ENCODE measurements around the gene AIG1. TPM values are rescaled to one million over a fixed set of nuclear protein-coding genes. Genes with fewer than 3 reads are reported as not detected.
A peak's percentile ranks its signal among the peaks of the same experiment; 100 is the strongest.

Gene AIG1
- total and polyA plus RNA-seq, 7 experiments from 2014 or later, result 6.8 to 21.8 (median 10.5) TPM

DNA sequence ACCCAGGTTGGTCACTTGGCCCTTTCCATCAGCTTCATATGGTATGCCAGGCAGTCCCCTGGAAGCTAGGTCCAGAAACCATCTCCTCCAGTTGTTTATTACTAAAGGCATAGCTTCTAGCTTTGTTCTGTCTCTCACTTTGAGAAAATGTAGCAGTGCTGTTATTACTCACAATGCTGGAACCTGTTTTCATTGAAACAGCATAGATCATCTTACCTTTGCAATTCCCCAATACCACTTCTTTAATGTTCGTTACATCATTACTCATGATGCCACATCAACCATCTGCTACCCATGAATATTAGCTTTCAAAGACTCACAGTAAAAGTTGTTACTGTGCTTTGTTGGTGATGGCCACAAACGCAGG, 301.5 kb downstream of the AIG1 start:
- Mint-ChIP-seq H3K27ac (no peak overlapping the region), H3K4me3 (no peak overlapping the region), H3K36me3 (no peaks in the 10 kb centered on the region), H3K27me3 (peaks cover 0 to 8% (median 0%) of the 10 kb centered on the region in 5 donors), H3K9me3 (peaks cover 0 to 2% (median 0%) of the 10 kb centered on the region in 11 donors), H3K4me1 (no peaks in the 10 kb centered on the region)
- Histone ChIP-seq H3K4me3 (ENCODE audit: low read length) (no peak overlapping the region), H3K9me3 (ENCODE audit: control insufficient read depth in 2 of 3, low read length in 3 of 3) (no peaks in the 10 kb centered on the region), H3K27ac (ENCODE audit: low read depth, low read length) (no peak overlapping the region), H3K4me1 (ENCODE audit: control insufficient read depth in 2 of 2, insufficient read depth in 2 of 2, low read length in 2 of 2) (no peaks in the 10 kb centered on the region), H3K36me3 (ENCODE audit: control insufficient read depth in 2 of 3, insufficient read depth in 3 of 3, low read length in 3 of 3) (no peaks in the 10 kb centered on the region), H3K27me3 (ENCODE audit: control insufficient read depth in 2 of 2, insufficient read depth in 2 of 2, low read length in 2 of 2) (no peaks in the 10 kb centered on the region)
- CTCF ChIA-PET, result no interaction called here
- ATAC-seq (no peak), DNase-seq (no peak)
- POLR2A ChIA-PET, result no interaction called here
- intact Hi-C loops (cut with micrococcal nuclease), result no loop called here

DNA sequence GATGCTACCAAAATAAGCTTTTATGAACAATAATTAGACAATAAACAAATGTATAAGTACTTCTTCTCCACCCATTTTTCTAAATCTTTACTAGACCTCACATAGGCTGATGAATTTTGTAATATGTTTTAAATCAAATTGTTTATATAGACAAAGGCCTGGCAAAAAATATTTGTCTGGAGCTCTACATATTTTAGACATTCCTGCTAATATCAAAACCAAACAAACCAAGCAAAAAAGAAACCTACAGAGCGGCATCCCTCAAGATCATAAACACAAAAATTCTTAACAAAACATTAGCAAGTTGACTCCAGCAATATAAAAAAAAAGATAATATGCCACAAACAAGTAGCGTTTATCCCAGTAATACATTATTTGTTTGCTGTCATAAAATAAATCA, 302.6 kb downstream of the AIG1 start:
- POLR2A ChIA-PET, result no interaction called here
- Mint-ChIP-seq H3K36me3 (no peaks in the 10 kb centered on the region), H3K27me3 (peaks cover 0 to 6% (median 0%) of the 10 kb centered on the region in 5 donors), H3K9me3 (peaks cover 0 to 2% (median 0%) of the 10 kb centered on the region in 11 donors), H3K4me3 (no peak overlapping the region), H3K27ac (no peak overlapping the region), H3K4me1 (no peaks in the 10 kb centered on the region)
- Histone ChIP-seq H3K4me1 (ENCODE audit: control insufficient read depth in 2 of 2, insufficient read depth in 2 of 2, low read length in 2 of 2) (no peaks in the 10 kb centered on the region), H3K27ac (ENCODE audit: low read depth, low read length) (no peak overlapping the region), H3K4me3 (ENCODE audit: low read length) (no peak overlapping the region), H3K36me3 (ENCODE audit: control insufficient read depth in 2 of 3, insufficient read depth in 3 of 3, low read length in 3 of 3) (no peaks in the 10 kb centered on the region), H3K9me3 (ENCODE audit: control insufficient read depth in 2 of 3, low read length in 3 of 3) (no peaks in the 10 kb centered on the region), H3K27me3 (ENCODE audit: control insufficient read depth in 2 of 2, insufficient read depth in 2 of 2, low read length in 2 of 2) (no peaks in the 10 kb centered on the region)
- ATAC-seq (no peak), DNase-seq (no peak)
- intact Hi-C loops (cut with micrococcal nuclease), result no loop called here
- CTCF ChIA-PET, result no interaction called here

DNA sequence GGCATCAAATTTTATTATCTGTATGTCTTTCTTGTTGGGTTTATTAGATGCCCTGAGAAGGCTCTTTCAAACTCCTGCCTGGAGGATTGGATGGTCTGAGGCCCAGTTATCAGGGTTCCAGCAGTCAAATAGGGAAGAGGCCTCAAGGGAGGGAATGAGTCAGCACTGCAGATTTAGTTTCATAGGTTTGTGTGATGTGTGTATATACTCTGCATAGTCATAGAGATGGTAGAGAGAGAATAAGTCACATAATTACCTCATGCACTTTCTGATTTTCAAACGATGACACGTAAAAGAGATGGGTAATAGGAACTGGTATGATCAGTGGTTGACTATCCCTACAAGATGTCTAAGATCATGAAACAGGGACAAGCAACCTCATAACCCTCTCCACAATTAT, 307.7 kb downstream of the AIG1 start:
- Histone ChIP-seq H3K9me3 (ENCODE audit: control insufficient read depth in 2 of 3, low read length in 3 of 3) (no peaks in the 10 kb centered on the region), H3K27me3 (ENCODE audit: control insufficient read depth in 2 of 2, insufficient read depth in 2 of 2, low read length in 2 of 2) (no peaks in the 10 kb centered on the region), H3K27ac (ENCODE audit: low read depth, low read length) (no peak overlapping the region), H3K4me3 (ENCODE audit: low read length) (no peak overlapping the region), H3K4me1 (ENCODE audit: control insufficient read depth in 2 of 2, insufficient read depth in 2 of 2, low read length in 2 of 2) (no peaks in the 10 kb centered on the region), H3K36me3 (ENCODE audit: control insufficient read depth in 2 of 3, insufficient read depth in 3 of 3, low read length in 3 of 3) (no peaks in the 10 kb centered on the region)
- intact Hi-C loops (cut with micrococcal nuclease), result no loop called here
- no peak for ATAC-seq
- no peak overlapping the region for H3K27ac Mint-ChIP-seq
- POLR2A ChIA-PET, result no interaction called here
- no peaks in the 10 kb centered on the region for H3K4me1 Mint-ChIP-seq
- H3K36me3 Mint-ChIP-seq, result no peaks in the 10 kb centered on the region
- CTCF ChIA-PET, result interaction anchor here (0.7 kb wide), 1 partner anchor 595 kb away, joined by 4 read pairs; no protein-coding TSS in a partner anchor
- no peak overlapping the region for H3K4me3 Mint-ChIP-seq
- no peaks in the 10 kb centered on the region for H3K9me3 Mint-ChIP-seq
- no peak for DNase-seq
- H3K27me3 Mint-ChIP-seq, result peaks cover 0 to 5% (median 0%) of the 10 kb centered on the region in 5 donors

DNA sequence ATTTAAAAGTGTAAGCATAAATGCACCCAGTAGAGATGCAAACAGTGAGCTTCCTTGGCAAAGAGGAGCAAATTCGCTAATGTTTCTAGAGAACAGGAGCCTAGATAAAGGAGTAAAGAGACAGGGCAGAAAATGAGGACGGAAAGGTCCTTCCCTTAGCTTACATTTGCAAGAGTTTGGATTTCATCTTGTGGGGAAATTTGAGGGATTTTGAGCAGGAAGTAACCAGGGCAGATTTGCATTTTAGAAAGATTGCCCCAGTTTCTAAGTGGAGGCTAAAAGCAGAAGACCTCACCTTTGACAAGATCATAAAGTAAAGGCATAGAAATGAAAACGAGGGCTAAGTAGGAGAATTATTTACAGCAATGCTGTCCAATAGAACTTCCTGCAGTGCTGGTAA, 309.3 kb downstream of the AIG1 start:
- H3K4me1 Mint-ChIP-seq, result no peaks in the 10 kb centered on the region
- no peaks in the 10 kb centered on the region for H3K9me3 ChIP-seq (ENCODE audit: control insufficient read depth in 2 of 3, low read length in 3 of 3)
- H3K27ac Mint-ChIP-seq, result no peak overlapping the region
- CTCF ChIA-PET, result no interaction called here
- H3K36me3 Mint-ChIP-seq, result no peaks in the 10 kb centered on the region
- no peaks in the 10 kb centered on the region for H3K4me1 ChIP-seq (ENCODE audit: control insufficient read depth in 2 of 2, insufficient read depth in 2 of 2, low read length in 2 of 2)
- peaks cover 0 to 5% (median 2%) of the 10 kb centered on the region in 5 donors for H3K27me3 Mint-ChIP-seq
- no peak overlapping the region for H3K27ac ChIP-seq (ENCODE audit: low read depth, low read length)
- no peaks in the 10 kb centered on the region for H3K9me3 Mint-ChIP-seq
- ATAC-seq (no peak), DNase-seq (no peak)
- intact Hi-C loops (cut with micrococcal nuclease), result no loop called here
- POLR2A ChIA-PET, result no interaction called here
- H3K4me3 Mint-ChIP-seq, result no peak overlapping the region
- H3K36me3 ChIP-seq (ENCODE audit: control insufficient read depth in 2 of 3, insufficient read depth in 3 of 3, low read length in 3 of 3), result no peaks in the 10 kb centered on the region
- H3K27me3 ChIP-seq (ENCODE audit: control insufficient read depth in 2 of 2, insufficient read depth in 2 of 2, low read length in 2 of 2), result no peaks in the 10 kb centered on the region
- H3K4me3 ChIP-seq (ENCODE audit: low read length), result no peak overlapping the region

DNA sequence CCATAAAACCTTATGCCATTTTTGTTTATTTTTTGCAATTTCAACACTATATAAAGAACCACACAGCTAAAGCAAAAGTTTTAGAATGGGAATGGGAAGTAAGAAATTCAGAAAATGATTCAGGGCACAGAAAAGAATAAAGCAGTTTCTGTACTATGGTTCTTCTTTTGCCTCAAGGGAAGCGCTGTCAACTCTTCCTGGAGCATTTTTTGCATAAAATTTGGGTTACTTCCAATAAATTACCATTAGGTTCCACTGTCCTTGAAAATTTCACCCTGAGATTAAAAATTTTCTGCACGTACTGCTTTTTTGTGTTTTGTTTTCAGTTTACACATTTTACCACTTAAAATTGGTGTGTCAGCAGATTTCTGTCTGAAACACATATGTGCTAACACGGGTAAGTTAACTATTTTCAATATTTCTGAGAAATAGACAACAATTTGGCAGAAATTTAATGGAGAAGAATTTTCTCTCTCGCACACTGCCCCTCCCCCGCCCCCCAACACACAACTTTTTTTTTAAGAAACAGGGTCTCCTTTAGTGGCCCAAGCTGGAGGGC, 310.2 kb downstream of the AIG1 start:
- ATAC-seq (no peak), DNase-seq (no peak)
- Histone ChIP-seq H3K36me3 (ENCODE audit: control insufficient read depth in 2 of 3, insufficient read depth in 3 of 3, low read length in 3 of 3) (no peaks in the 10 kb centered on the region), H3K4me1 (ENCODE audit: control insufficient read depth in 2 of 2, insufficient read depth in 2 of 2, low read length in 2 of 2) (no peaks in the 10 kb centered on the region), H3K27me3 (ENCODE audit: control insufficient read depth in 2 of 2, insufficient read depth in 2 of 2, low read length in 2 of 2) (no peaks in the 10 kb centered on the region), H3K9me3 (ENCODE audit: control insufficient read depth in 2 of 3, low read length in 3 of 3) (no peaks in the 10 kb centered on the region), H3K4me3 (ENCODE audit: low read length) (no peak overlapping the region), H3K27ac (ENCODE audit: low read depth, low read length) (no peak overlapping the region)
- no peak overlapping the region for H3K27ac Mint-ChIP-seq
- no peak overlapping the region for H3K4me3 Mint-ChIP-seq
- peaks cover 0 to 5% (median 2%) of the 10 kb centered on the region in 5 donors for H3K27me3 Mint-ChIP-seq
- ChIA-PET POLR2A (no interaction called here), CTCF (no interaction called here)
- intact Hi-C loops (cut with micrococcal nuclease), result no loop called here
- no peaks in the 10 kb centered on the region for H3K4me1 Mint-ChIP-seq
- H3K9me3 Mint-ChIP-seq, result no peaks in the 10 kb centered on the region
- H3K36me3 Mint-ChIP-seq, result peaks cover 0 to 2% (median 0%) of the 10 kb centered on the region in 5 donors

DNA sequence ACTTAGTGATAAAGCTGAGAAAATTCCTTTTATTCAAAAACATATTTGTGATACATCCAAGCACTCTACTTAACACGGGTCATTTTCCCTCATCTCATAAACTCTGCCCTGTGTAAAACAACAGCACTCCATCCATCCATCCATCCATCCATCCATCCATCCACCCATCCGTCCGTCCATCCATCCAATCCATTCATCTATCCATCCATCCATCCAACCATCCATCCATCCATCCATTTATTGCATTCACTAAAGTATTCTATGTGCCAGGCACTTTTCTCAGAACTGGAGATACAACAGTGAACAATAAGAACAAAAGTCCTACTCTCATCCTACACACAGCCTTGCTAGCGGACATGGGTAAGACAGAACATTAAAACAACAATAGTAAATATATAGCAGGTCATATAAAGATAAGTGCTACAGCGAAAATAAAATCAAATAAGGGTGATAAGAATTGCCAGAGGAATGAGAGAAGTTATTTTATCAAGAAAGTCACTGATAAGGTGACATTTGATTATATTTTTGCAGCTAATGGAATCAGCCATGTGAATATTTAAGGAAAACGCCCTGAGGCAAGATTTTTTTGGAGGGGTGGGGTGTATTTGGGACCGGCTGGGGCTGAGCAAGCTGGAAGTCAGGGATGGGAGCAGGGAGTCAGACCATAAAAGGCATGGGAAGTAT, 311.7 kb downstream of the AIG1 start:
- Mint-ChIP-seq H3K27ac (peak overlapping the region in 1 of 9 donors; percentile 1), H3K4me3 (no peak overlapping the region), H3K9me3 (peaks cover 0 to 7% (median under 1%) of the 10 kb centered on the region in 11 donors), H3K4me1 (no peaks in the 10 kb centered on the region), H3K36me3 (peaks cover 0 to 5% (median 0%) of the 10 kb centered on the region in 5 donors), H3K27me3 (peaks cover 0 to 12% (median 5%) of the 10 kb centered on the region in 5 donors)
- CTCF ChIA-PET, result no interaction called here
- no peaks in the 10 kb centered on the region for H3K4me1 ChIP-seq (ENCODE audit: control insufficient read depth in 2 of 2, insufficient read depth in 2 of 2, low read length in 2 of 2)
- no peak for DNase-seq
- no peaks in the 10 kb centered on the region for H3K9me3 ChIP-seq (ENCODE audit: control insufficient read depth in 2 of 3, low read length in 3 of 3)
- H3K27me3 ChIP-seq (ENCODE audit: control insufficient read depth in 2 of 2, insufficient read depth in 2 of 2, low read length in 2 of 2), result no peaks in the 10 kb centered on the region
- no peaks in the 10 kb centered on the region for H3K36me3 ChIP-seq (ENCODE audit: control insufficient read depth in 2 of 3, insufficient read depth in 3 of 3, low read length in 3 of 3)
- POLR2A ChIA-PET, result no interaction called here
- ATAC-seq, result no peak
- H3K27ac ChIP-seq (ENCODE audit: low read depth, low read length), result no peak overlapping the region
- no peak overlapping the region for H3K4me3 ChIP-seq (ENCODE audit: low read length)
- intact Hi-C loops (cut with micrococcal nuclease), result no loop called here

DNA sequence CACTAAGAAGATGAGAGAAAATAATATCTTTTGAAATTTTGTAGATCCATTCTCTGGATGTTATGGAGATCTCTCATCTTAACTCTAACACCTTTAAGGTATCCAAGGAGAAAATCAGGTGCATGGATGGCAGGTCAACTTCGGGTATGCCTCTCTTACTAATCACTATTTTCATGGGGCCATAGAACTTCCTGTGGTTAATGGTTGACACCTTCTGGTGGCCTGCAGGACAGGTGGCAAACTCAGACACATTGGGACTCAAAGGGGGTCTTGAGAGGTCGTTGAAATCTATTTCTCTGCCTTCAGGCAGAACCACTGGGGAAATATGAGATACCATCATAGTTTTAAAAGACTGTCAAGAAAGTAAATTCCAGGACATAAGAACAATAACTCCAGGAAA, 313.3 kb downstream of the AIG1 start:
- peaks cover 5 to 13% (median 10%) of the 10 kb centered on the region in 5 donors for H3K27me3 Mint-ChIP-seq
- POLR2A ChIA-PET, result no interaction called here
- Histone ChIP-seq H3K4me1 (ENCODE audit: control insufficient read depth in 2 of 2, insufficient read depth in 2 of 2, low read length in 2 of 2) (no peaks in the 10 kb centered on the region), H3K27me3 (ENCODE audit: control insufficient read depth in 2 of 2, insufficient read depth in 2 of 2, low read length in 2 of 2) (no peaks in the 10 kb centered on the region), H3K27ac (ENCODE audit: low read depth, low read length) (no peak overlapping the region), H3K36me3 (ENCODE audit: control insufficient read depth in 2 of 3, insufficient read depth in 3 of 3, low read length in 3 of 3) (no peaks in the 10 kb centered on the region), H3K9me3 (ENCODE audit: control insufficient read depth in 2 of 3, low read length in 3 of 3) (no peaks in the 10 kb centered on the region), H3K4me3 (ENCODE audit: low read length) (no peak overlapping the region)
- peaks cover 0 to 5% (median 0%) of the 10 kb centered on the region in 5 donors for H3K36me3 Mint-ChIP-seq
- H3K4me1 Mint-ChIP-seq, result no peaks in the 10 kb centered on the region
- H3K9me3 Mint-ChIP-seq, result peaks cover 0 to 12% (median 4%) of the 10 kb centered on the region in 11 donors
- intact Hi-C loops (cut with micrococcal nuclease), result no loop called here
- no peak overlapping the region for H3K27ac Mint-ChIP-seq
- ATAC-seq (no peak), DNase-seq (no peak)
- H3K4me3 Mint-ChIP-seq, result no peak overlapping the region
- CTCF ChIA-PET, result no interaction called here

Data from naive thymus-derived CD4-positive, alpha-beta T cell (primary cell).